Stimulated activated naive CD8-positive, alpha-beta T cell treated with anti-CD3 and anti-CD28 coated beads, Interleukin-15, Interleukin-2, amounts not matched to agents 100 ng/mL and 50 ng/mL, for 24 hours (primary cell): ENCODE results near the gene ZNF674.
A peak's percentile ranks its signal among the peaks of the same experiment; 100 is the strongest.
"Not testable (repeated sequence)": the region's sequence is repeated elsewhere in the genome, so short reads cannot be mapped to it uniquely, and the experiment has no call there.

ENCODE experiments used
- H3K27ac Mint-ChIP-seq: one replicate; pipeline ENCODE4 v1.8.0; 2021; ENCODE audit warnings: mild to moderate bottlenecking, mixed read lengths
- H3K27me3 Mint-ChIP-seq: one replicate; pipeline ENCODE4 v1.8.0; 2021; ENCODE audit warnings: mixed read lengths
- H3K36me3 Mint-ChIP-seq: one replicate; pipeline ENCODE4 v1.8.0; 2021; ENCODE audit warnings: low read depth, mixed read lengths
- H3K4me1 Mint-ChIP-seq: one replicate; pipeline ENCODE4 v1.8.0; 2021; ENCODE audit warnings: low read depth, mixed read lengths
- H3K4me3 Mint-ChIP-seq: one replicate; pipeline ENCODE4 v1.8.0; 2021; ENCODE audit warnings: mild to moderate bottlenecking, mixed read lengths
- H3K9me3 Mint-ChIP-seq: one replicate; pipeline ENCODE4 v1.8.0; 2021; ENCODE audit warnings: mixed read lengths

ZNF674 gene

DNA sequence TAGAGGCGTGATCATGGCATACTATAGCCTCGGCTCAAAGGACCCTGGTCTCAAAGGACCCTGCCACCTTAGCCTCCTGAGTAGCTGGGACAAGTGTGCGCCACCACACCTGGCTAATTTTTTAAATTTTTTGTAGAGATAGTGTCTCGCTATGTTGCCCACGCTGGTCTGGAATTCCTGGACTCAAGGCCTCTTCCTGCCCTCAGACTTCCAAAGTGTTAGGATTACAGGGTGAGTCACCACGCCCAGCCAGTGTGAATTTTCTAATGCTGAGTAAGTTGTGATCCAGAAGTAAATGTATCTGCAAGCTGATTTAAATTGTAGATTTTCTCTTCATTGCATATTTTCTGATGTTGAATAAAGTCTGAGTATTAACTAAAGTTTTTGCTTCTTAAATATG is 2.6 kb upstream of the ZNF674 start:
- H3K36me3 Mint-ChIP-seq: peaks cover 12% of the 10 kb centered on the region
- H3K27me3 Mint-ChIP-seq: no peaks in the 10 kb centered on the region
- peaks cover 47% of the 10 kb centered on the region for H3K4me1 Mint-ChIP-seq
- no peak overlapping the region for H3K4me3 Mint-ChIP-seq
- H3K27ac Mint-ChIP-seq: no peak overlapping the region
- H3K9me3 Mint-ChIP-seq: no peaks in the 10 kb centered on the region

GRCh38 chrX:46544527-46544926 is 694 bp downstream of the ZNF674 start:
- H3K27me3 Mint-ChIP-seq: not testable (repeated sequence)
- peak overlapping the region; percentile 88 for H3K4me3 Mint-ChIP-seq

DNA sequence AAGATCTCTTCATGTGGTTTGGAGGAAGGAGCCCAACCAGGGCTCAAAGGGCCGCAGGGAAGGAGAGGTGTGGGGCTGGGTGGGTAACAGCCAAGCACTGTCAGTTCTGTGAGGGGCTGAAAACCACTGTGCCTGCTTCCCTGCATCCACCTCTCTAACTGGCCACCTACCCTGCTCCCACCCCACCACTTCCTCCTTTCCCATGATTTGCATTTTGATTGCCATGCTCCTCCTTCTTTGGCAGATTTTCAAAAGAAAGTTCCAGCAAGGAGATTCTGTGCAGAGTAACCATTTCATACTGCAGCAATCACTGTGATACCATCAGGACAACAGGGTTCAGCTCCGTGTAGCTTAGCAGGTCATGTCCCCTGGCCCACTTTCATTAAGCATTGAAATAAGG is 1.8 kb downstream of the ZNF674 start:
- no peaks in the 10 kb centered on the region for H3K27me3 Mint-ChIP-seq
- peaks cover 40% of the 10 kb centered on the region for H3K4me1 Mint-ChIP-seq
- no peak overlapping the region for H3K27ac Mint-ChIP-seq
- peaks cover 2% of the 10 kb centered on the region for H3K36me3 Mint-ChIP-seq
- H3K9me3 Mint-ChIP-seq: no peaks in the 10 kb centered on the region
- no peak overlapping the region for H3K4me3 Mint-ChIP-seq

More at GRCh38 chrX:46544527-46544926, 694 bp downstream of the ZNF674 start:
- not testable (repeated sequence) for H3K9me3 Mint-ChIP-seq, H3K36me3 Mint-ChIP-seq
- Mint-ChIP-seq H3K27ac (peak overlapping the region; percentile 92), H3K4me1 (peaks cover 47% of the 10 kb centered on the region)

GRCh38 chrX:46531442-46531841 is 13.8 kb downstream of the ZNF674 start:
- no peak overlapping the region for H3K27ac Mint-ChIP-seq
- no peaks in the 10 kb centered on the region for H3K4me1 Mint-ChIP-seq
- H3K4me3 Mint-ChIP-seq: no peak overlapping the region
- no peaks in the 10 kb centered on the region for H3K27me3 Mint-ChIP-seq
- H3K36me3 Mint-ChIP-seq: no peaks in the 10 kb centered on the region
- H3K9me3 Mint-ChIP-seq: no peaks in the 10 kb centered on the region

DNA sequence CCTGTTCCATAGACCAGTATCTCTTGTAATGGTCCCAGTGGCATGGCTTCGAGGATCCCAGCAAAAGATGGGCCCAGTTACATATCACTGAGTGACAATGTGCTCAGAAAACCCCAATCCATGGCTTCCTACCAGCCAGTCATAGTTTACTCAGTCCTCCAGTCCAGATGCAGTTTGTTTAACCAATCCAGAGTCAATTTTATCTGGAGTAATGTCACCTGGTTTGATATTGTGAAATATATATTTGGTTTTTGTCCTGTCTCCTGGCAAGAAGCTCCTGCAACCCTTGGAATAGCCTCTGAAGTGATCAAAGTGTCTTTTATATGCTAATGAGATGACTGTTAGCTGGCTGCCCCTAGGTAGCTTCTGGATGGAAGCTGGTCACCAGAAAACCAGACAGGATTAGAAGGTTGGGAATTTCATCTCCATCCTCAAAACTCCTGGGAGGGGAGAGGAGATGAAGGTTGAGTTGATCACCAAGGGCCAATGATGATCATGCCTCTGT is 14.8 kb downstream of the ZNF674 start:
- H3K27ac Mint-ChIP-seq, H3K4me1 Mint-ChIP-seq, H3K36me3 Mint-ChIP-seq, H3K27me3 Mint-ChIP-seq, H3K4me3 Mint-ChIP-seq, H3K9me3 Mint-ChIP-seq: not testable (repeated sequence)

- not testable (repeated sequence) for H3K27ac Mint-ChIP-seq, H3K4me3 Mint-ChIP-seq, H3K4me1 Mint-ChIP-seq, H3K36me3 Mint-ChIP-seq, H3K27me3 Mint-ChIP-seq, H3K9me3 Mint-ChIP-seq
Measured at GRCh38 chrX:46529740-46530403, 15.3 kb downstream of the ZNF674 start.

DNA sequence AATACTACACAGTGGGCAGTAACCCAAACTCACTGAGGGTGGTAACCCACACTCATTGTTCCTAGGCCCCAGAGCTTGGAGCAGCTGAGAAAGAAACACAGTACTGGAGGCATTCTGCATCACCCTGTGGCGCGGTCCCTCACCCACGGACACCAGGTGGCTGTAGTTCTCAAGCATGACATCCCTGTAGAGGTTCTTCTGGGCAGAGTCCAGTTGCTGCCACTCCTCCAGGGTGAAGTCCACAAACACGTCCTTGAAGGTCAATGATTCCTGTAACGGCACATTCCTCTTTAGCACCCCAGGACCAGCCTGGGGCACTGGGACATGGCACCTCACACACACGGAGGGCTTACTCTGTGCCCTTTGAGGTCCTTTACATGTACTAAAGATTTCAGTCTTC is 16.6 kb downstream of the ZNF674 start:
- not testable (repeated sequence) for H3K27ac Mint-ChIP-seq, H3K36me3 Mint-ChIP-seq

DNA sequence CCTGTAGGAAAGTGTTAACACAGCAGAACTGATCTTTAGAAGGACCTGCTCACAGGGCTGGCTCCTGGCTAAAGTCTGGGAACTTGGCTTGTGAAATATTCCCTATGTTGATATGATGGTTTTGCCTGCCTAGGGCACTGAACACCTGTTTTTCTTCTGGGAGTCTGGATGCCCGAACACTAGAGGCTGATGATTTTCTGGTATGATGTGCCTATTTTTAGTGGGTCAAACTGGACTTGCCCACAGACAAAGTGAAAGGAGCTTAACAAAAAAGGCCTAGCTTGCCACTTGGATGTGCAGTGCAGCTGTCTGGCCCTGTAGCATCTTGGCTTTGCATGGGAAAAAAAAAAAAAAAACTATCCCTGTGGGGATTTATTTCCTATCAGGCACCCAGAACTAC is 39.1 kb downstream of the ZNF674 start:
- Mint-ChIP-seq H3K9me3 (peaks cover 20% of the 10 kb centered on the region), H3K27me3 (no peaks in the 10 kb centered on the region), H3K4me1 (no peaks in the 10 kb centered on the region), H3K36me3 (peaks cover 35% of the 10 kb centered on the region), H3K27ac (no peak overlapping the region), H3K4me3 (no peak overlapping the region)

More for the DNA sequence above, 16.6 kb downstream of the ZNF674 start:
- H3K9me3 Mint-ChIP-seq, H3K27me3 Mint-ChIP-seq, H3K4me3 Mint-ChIP-seq, H3K4me1 Mint-ChIP-seq: not testable (repeated sequence)

- Mint-ChIP-seq H3K27me3 (no peaks in the 10 kb centered on the region), H3K4me1 (no peaks in the 10 kb centered on the region), H3K27ac (no peak overlapping the region), H3K9me3 (peaks cover 24% of the 10 kb centered on the region), H3K4me3 (no peak overlapping the region), H3K36me3 (peaks cover 47% of the 10 kb centered on the region)
Measured at GRCh38 chrX:46502848-46503247, 42.4 kb downstream of the ZNF674 start.

DNA sequence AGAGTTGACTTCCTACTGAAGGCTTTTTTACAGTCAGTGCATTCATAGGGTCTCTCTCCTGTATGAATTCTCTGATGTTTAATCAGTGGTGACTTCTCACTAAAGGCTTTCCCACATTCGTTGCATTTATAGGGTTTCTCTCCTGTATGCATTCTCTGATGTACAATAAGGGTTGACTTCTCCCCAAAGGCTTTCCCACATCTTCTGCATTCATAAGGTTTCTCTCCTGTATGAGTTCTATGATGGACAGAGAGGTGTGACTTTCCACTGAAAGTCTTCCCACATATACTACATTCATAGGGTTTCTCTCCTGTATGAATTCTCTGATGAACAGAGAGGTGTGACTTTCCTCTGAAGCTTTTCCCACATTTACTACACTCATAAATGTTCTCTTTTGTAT is 45.2 kb downstream of the ZNF674 start:
- Mint-ChIP-seq H3K4me3 (no peak overlapping the region), H3K27ac (no peak overlapping the region), H3K36me3 (peaks cover 40% of the 10 kb centered on the region), H3K9me3 (peaks cover 27% of the 10 kb centered on the region), H3K27me3 (no peaks in the 10 kb centered on the region), H3K4me1 (no peaks in the 10 kb centered on the region)

- H3K27me3 Mint-ChIP-seq: no peaks in the 10 kb centered on the region
- no peak overlapping the region for H3K27ac Mint-ChIP-seq
- H3K4me1 Mint-ChIP-seq: peaks cover 4% of the 10 kb centered on the region
- peaks cover 47% of the 10 kb centered on the region for H3K36me3 Mint-ChIP-seq
- H3K9me3 Mint-ChIP-seq: peaks cover 6% of the 10 kb centered on the region
- no peak overlapping the region for H3K4me3 Mint-ChIP-seq
Measured at GRCh38 chrX:46488712-46489111, 56.5 kb downstream of the ZNF674 start.

- H3K36me3 Mint-ChIP-seq: peaks cover 63% of the 10 kb centered on the region
- H3K9me3 Mint-ChIP-seq: peaks cover 16% of the 10 kb centered on the region
- no peaks in the 10 kb centered on the region for H3K27me3 Mint-ChIP-seq
- H3K4me1 Mint-ChIP-seq: peaks cover 4% of the 10 kb centered on the region
- no peak overlapping the region for H3K27ac Mint-ChIP-seq
- H3K4me3 Mint-ChIP-seq: no peak overlapping the region
Measured at GRCh38 chrX:46485897-46486296, 59.3 kb downstream of the ZNF674 start.

DNA sequence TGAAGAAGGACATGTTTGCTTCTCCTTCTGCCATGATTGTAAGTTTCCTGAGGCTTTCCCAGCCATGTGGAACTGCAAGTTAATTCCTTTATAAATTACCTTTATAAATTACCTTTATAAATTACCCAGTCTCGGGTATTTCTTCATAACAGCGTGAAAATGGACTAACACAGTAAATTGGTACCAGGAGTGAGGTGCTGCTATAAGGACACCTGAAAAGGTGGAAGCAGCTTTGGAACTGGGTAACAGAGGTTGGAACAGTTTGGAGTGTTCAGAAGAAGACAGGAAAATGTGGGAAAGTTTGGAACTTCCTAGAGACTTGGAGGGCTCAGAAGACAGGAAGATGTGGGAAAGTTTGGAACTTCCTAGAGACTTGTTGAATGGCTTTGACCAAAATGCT is 66.6 kb downstream of the ZNF674 start:
- Mint-ChIP-seq H3K36me3 (peaks cover 38% of the 10 kb centered on the region), H3K9me3 (peaks cover 17% of the 10 kb centered on the region)
- not testable (repeated sequence) for H3K4me3 Mint-ChIP-seq, H3K27me3 Mint-ChIP-seq, H3K4me1 Mint-ChIP-seq, H3K27ac Mint-ChIP-seq

GRCh38 chrX:46477435-46477834 is 67.8 kb downstream of the ZNF674 start:
- peaks cover 10% of the 10 kb centered on the region for H3K9me3 Mint-ChIP-seq
- no peaks in the 10 kb centered on the region for H3K27me3 Mint-ChIP-seq
- no peaks in the 10 kb centered on the region for H3K4me1 Mint-ChIP-seq
- H3K27ac Mint-ChIP-seq: no peak overlapping the region
- H3K36me3 Mint-ChIP-seq: peaks cover 34% of the 10 kb centered on the region
- no peak overlapping the region for H3K4me3 Mint-ChIP-seq

- H3K27ac Mint-ChIP-seq: no peak overlapping the region
- no peak overlapping the region for H3K4me3 Mint-ChIP-seq
- H3K9me3 Mint-ChIP-seq: no peaks in the 10 kb centered on the region
- no peaks in the 10 kb centered on the region for H3K27me3 Mint-ChIP-seq
- H3K4me1 Mint-ChIP-seq: peaks cover 14% of the 10 kb centered on the region
- H3K36me3 Mint-ChIP-seq: peaks cover 56% of the 10 kb centered on the region
Measured at GRCh38 chrX:46465203-46465602, 80.0 kb downstream of the ZNF674 start.

DNA sequence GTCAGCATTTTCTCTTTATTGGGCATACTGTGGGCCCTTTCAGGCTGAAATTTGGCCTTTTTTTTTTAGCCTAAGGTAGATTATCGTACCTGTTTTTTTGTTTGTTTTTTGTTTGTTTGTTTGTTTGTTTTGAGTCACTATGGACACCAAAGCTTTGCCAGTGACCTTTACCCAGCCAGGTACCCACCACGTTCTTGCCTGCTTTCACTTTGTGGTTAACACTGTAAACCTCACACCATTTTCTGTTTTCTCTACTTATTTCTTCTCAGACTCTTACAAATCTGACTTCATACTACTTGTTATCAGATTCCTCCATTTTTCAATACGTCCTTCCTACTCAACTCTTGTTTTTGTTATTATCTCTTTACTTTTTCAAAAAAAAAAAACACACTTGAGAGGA is 81.5 kb downstream of the ZNF674 start:
- Mint-ChIP-seq H3K27ac (peak overlapping the region; percentile 52), H3K4me3 (no peak overlapping the region), H3K27me3 (no peaks in the 10 kb centered on the region), H3K4me1 (peaks cover 14% of the 10 kb centered on the region), H3K9me3 (no peaks in the 10 kb centered on the region), H3K36me3 (peaks cover 43% of the 10 kb centered on the region)
